OCI-LY1 (cell line): ENCODE data around the gene MYLK4.

Experiments
- CTCF ChIP-seq: fragments of 200-600 bp; sonication (generic), shearing (Covaris generic); IDR thresholded peaks from 2 replicates; pipeline ENCODE4 v1.5.1; 2017; ENCODE audit warnings: mild to moderate bottlenecking, antibody characterized with exemption, low read length, moderate library complexity, mixed read lengths
- EZH2 ChIP-seq: fragments of 200-600 bp; sonication (generic), shearing (Covaris generic); IDR thresholded peaks from 2 replicates; pipeline ENCODE4 v1.8.0; 2017; ENCODE audit warnings: borderline replicate concordance, mixed run types, mild to moderate bottlenecking, antibody characterized with exemption, low read length, moderate library complexity, mixed read lengths

DNA sequence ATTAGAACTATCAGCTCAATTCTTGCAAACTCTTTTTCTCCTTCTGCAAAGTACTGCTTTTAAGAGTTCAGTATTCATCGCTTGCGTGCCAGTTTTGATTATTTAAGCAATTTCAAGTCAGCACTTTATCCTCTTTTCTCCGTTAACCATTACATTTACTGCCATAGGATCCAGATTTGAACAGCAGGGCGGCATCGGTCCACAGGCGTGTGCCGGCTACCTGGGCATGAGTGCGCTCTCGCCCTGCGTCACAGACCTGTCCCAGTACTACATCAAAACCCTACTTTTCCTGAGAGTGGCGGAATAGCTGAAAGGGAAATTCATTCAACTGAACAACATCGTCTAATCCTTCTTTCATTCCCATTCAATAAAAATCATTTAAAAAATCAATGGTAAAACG lies 53.4 kb downstream of the MYLK4 start:
- TF ChIP-seq CTCF = no peak
- TF ChIP-seq EZH2 = no peak
